OCI-LY7 (cell line): ENCODE data around the gene ZFP36.

ENCODE experiments used
- CTCF ChIP-seq: fragments of 200-600 bp; sonication (generic); conservative IDR thresholded peaks from 2 replicates; pipeline ENCODE4 v1.5.1; 2014; ENCODE audit warnings: mild to moderate bottlenecking, antibody characterized with exemption, low read length, moderate library complexity, mixed read lengths
- EZH2phosphoT487 ChIP-seq: fragments of 200-600 bp; sonication (generic); IDR thresholded peaks from 2 replicates; pipeline ENCODE4 v1.6.1; 2018; ENCODE audit warnings: low read depth, borderline replicate concordance, mild to moderate bottlenecking, mixed run types, antibody characterized with exemption, low read length, moderate library complexity, mixed read lengths

DNA sequence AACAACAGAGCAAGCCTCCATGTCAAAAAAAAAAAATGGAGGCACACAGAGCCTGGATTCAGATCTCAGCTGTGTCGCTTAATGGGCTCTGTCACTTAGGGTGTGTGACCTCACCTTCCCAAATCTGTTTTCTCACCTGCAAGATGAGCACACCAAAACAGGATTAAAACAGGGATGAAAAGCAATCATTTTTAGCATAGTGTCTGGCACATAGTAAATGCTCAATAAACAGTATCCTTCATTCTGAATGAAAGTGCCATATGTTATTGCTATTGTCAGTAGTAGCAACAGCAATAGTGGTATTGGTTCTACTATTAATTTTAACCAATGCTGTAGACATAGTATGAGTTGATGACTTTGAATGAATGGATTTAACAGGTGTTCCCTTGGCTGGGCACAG is 41.1 kb upstream of the ZFP36 start:
- TF ChIP-seq EZH2phosphoT487 (no peak), CTCF (no peak)
